SK-N-SH treated with all-trans-retinoic acid at 6 μM for 48 hours (cell line): ENCODE results near the gene ACTR5.
A peak's percentile ranks its signal among the peaks of the same experiment; 100 is the strongest.

Experiments
- ATAC-seq: fragments of 200-7000 bp; cut with Tn5 transposase; 3 replicates; pipeline ENCODE4 v1.9.1; 2020; ENCODE audit warnings: mild to moderate bottlenecking, moderate library complexity
- ARNTL ChIP-seq: fragments of 450-650 bp; formaldehyde crosslinking; IDR thresholded peaks from 2 replicates; pipeline ENCODE4 v1.5.0; 2020; ENCODE audit warnings: low read depth, mild to moderate bottlenecking, moderate library complexity, borderline replicate concordance
- BACH2 ChIP-seq: fragments of 250-450 bp; sonication (Bioruptor Pico); IDR thresholded peaks from 2 replicates; pipeline ENCODE4 v1.9.0; 2021; ENCODE audit warnings: mild to moderate bottlenecking, borderline replicate concordance
- CREB5 ChIP-seq: fragments of 250-450 bp; sonication (Bioruptor Pico); IDR thresholded peaks from 2 replicates; pipeline ENCODE4 v1.5.1; 2020; ENCODE audit warnings: low read depth, mild to moderate bottlenecking, moderate library complexity
- CSDC2 ChIP-seq: fragments of 250-450 bp; sonication (Bioruptor Pico); IDR thresholded peaks from 2 replicates; pipeline ENCODE4 v1.5.0; 2020; ENCODE audit warnings: mild to moderate bottlenecking, moderate library complexity
- ESRRG ChIP-seq: fragments of 250-450 bp; sonication (Bioruptor Pico); IDR thresholded peaks from 2 replicates; pipeline ENCODE4 v1.6.1; 2021; ENCODE audit warnings: mild to moderate bottlenecking
- GLIS3 ChIP-seq: fragments of 250-450 bp; sonication (Bioruptor Pico); IDR thresholded peaks from 2 replicates; pipeline ENCODE4 v1.5.0; 2020; ENCODE audit warnings: mild to moderate bottlenecking, moderate library complexity
- ISL1 ChIP-seq: fragments of 250-450 bp; sonication (Bioruptor Pico); IDR thresholded peaks from 2 replicates; pipeline ENCODE4 v2.1.2; 2022; ENCODE audit warnings: mild to moderate bottlenecking, moderate library complexity
- PPARA ChIP-seq: fragments of 250-450 bp; sonication (Bioruptor Pico); IDR thresholded peaks from 2 replicates; pipeline ENCODE4 v1.5.0; 2020; ENCODE audit warnings: mild to moderate bottlenecking, borderline replicate concordance
- SNAI2 ChIP-seq: fragments of 250-450 bp; sonication (Bioruptor Pico); IDR thresholded peaks from 2 replicates; pipeline ENCODE4 v1.5.0; 2020; ENCODE audit warnings: mild to moderate bottlenecking, moderate library complexity
- TCF4 ChIP-seq: fragments of 250-450 bp; sonication (Bioruptor Pico); IDR thresholded peaks from 2 replicates; pipeline ENCODE4 v1.8.0; 2021; ENCODE audit warnings: mild to moderate bottlenecking, moderate library complexity, borderline replicate concordance
- TOX ChIP-seq: fragments of 250-450 bp; sonication (Bioruptor Pico); IDR thresholded peaks from 2 replicates; pipeline ENCODE4 v1.8.0; 2021; ENCODE audit warnings: mild to moderate bottlenecking, moderate library complexity, borderline replicate concordance
- ZC3H10 ChIP-seq: fragments of 250-450 bp; sonication (Bioruptor Pico); IDR thresholded peaks from 2 replicates; pipeline ENCODE4 v1.5.1; 2021; ENCODE audit warnings: mild to moderate bottlenecking, moderate library complexity
- ZFP3 ChIP-seq: fragments of 250-450 bp; sonication (Bioruptor Pico); IDR thresholded peaks from 2 replicates; pipeline ENCODE4 v1.5.0; 2020; ENCODE audit warnings: mild to moderate bottlenecking, moderate library complexity
- ZFP30 ChIP-seq: fragments of 450-650 bp; formaldehyde crosslinking; IDR thresholded peaks from 2 replicates; pipeline ENCODE4 v1.5.0; 2022; ENCODE audit warnings: mild to moderate bottlenecking, moderate library complexity
- ZNF565 ChIP-seq: fragments of 450-650 bp; formaldehyde crosslinking; conservative IDR thresholded peaks from 2 replicates; pipeline ENCODE4 v1.5.0; 2020; ENCODE audit warnings: low read depth, mild to moderate bottlenecking, moderate library complexity
- ZNF70 ChIP-seq: fragments of 450-650 bp; formaldehyde crosslinking; IDR thresholded peaks from 2 replicates; pipeline ENCODE4 v1.5.0; 2020; ENCODE audit warnings: mild to moderate bottlenecking, moderate library complexity
- ZNF8 ChIP-seq: fragments of 450-650 bp; formaldehyde crosslinking; IDR thresholded peaks from 2 replicates; pipeline ENCODE4 v1.5.0; 2020; ENCODE audit warnings: mild to moderate bottlenecking, moderate library complexity
- TF ChIP-seq, protein P1 (sequence below): fragments of 250-450 bp; sonication (Bioruptor Pico); IDR thresholded peaks from 2 replicates; pipeline ENCODE4 v1.5.0; 2020; ENCODE audit warnings: mild to moderate bottlenecking, moderate library complexity
- TF ChIP-seq, protein P2 (sequence below): fragments of 250-450 bp; sonication (Bioruptor Pico); IDR thresholded peaks from 2 replicates; pipeline ENCODE4 v1.5.1; 2021; ENCODE audit warnings: mild to moderate bottlenecking, moderate library complexity
- TF ChIP-seq, protein P3 (sequence below): fragments of 250-450 bp; sonication (Bioruptor Pico); IDR thresholded peaks from 2 replicates; pipeline ENCODE4 v1.8.0; 2021; ENCODE audit warnings: low read depth, mild to moderate bottlenecking, moderate library complexity, borderline replicate concordance

Gene ACTR5

DNA sequence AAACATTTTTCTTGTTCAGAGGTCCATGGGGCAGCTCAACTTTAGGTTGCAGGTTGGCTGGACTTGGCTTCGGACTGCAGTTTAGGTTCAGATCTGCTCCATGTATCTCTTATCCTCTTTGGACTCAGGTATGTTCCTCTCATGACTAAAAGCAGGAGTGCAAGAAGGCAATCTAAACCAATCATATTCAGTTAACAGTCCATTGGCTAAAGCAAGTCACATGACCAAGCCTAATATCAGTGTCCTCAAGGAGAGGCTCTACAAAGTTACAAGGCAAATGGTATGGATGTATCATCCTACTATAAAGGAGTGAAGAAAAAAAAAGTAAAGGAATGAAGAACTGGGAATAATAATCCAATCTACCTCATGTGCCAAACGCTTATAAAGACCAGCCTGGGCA is 2.5 kb upstream of the ACTR5 start:
- TF ChIP-seq ZFP3 = no peak
- no peak for TF ChIP-seq CSDC2
- TF ChIP-seq ZC3H10 (CRISPR knock-in tag) = no peak
- no peak for TF ChIP-seq TOX (CRISPR knock-in tag)
- TF ChIP-seq ZNF70 (CRISPR knock-in tag) = no peak
- no peak for TF ChIP-seq ARNTL
- no peak for TF ChIP-seq ZNF565
- TF ChIP-seq CREB5 (CRISPR knock-in tag) = no peak
- TF ChIP-seq TCF4 = no peak
- TF ChIP-seq SNAI2 (CRISPR knock-in tag) = no peak
- ATAC-seq = no peak

GRCh38 chr20:38747495-38748096 is 664 bp upstream of the ACTR5 start:
- no peak for ATAC-seq

DNA sequence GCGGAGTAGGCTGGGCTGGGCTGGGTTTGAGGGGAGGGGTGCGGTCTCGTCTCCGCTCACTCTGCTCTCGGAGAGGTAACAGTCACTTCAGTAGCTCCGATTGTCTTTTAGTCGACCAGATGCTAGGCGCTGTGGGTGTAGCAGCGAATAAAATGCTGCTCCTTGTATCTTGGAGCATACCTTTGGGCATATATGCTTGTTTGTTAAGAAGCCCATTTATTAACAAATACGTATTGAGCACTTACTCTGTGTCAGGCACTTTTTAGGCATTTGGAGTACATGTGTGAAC is 545 bp downstream of the ACTR5 start:
- TF ChIP-seq TOX (CRISPR knock-in tag) = no peak
- TF ChIP-seq CREB5 (CRISPR knock-in tag) = no peak
- TF ChIP-seq ZNF8 (CRISPR knock-in tag) = no peak
- TF ChIP-seq ZC3H10 (CRISPR knock-in tag) = no peak
- TF ChIP-seq, protein P1, sequence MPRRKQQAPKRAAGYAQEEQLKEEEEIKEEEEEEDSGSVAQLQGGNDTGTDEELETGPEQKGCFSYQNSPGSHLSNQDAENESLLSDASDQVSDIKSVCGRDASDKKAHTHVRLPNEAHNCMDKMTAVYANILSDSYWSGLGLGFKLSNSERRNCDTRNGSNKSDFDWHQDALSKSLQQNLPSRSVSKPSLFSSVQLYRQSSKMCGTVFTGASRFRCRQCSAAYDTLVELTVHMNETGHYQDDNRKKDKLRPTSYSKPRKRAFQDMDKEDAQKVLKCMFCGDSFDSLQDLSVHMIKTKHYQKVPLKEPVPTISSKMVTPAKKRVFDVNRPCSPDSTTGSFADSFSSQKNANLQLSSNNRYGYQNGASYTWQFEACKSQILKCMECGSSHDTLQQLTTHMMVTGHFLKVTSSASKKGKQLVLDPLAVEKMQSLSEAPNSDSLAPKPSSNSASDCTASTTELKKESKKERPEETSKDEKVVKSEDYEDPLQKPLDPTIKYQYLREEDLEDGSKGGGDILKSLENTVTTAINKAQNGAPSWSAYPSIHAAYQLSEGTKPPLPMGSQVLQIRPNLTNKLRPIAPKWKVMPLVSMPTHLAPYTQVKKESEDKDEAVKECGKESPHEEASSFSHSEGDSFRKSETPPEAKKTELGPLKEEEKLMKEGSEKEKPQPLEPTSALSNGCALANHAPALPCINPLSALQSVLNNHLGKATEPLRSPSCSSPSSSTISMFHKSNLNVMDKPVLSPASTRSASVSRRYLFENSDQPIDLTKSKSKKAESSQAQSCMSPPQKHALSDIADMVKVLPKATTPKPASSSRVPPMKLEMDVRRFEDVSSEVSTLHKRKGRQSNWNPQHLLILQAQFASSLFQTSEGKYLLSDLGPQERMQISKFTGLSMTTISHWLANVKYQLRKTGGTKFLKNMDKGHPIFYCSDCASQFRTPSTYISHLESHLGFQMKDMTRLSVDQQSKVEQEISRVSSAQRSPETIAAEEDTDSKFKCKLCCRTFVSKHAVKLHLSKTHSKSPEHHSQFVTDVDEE = no peak
- no peak for TF ChIP-seq GLIS3
- TF ChIP-seq, all 23 proteins: peak for 0
- peak; percentile 18 for ATAC-seq

More at GRCh38 chr20:38747495-38748096, 664 bp upstream of the ACTR5 start:
- TF ChIP-seq CREB5 (CRISPR knock-in tag) (no peak), SNAI2 (CRISPR knock-in tag) (no peak), GLIS3 (no peak), PPARA (CRISPR knock-in tag) (no peak), ZFP3 (no peak), ZFP30 (CRISPR knock-in tag) (no peak), ESRRG (CRISPR knock-in tag) (no peak), BACH2 (CRISPR knock-in tag) (no peak), ISL1 (CRISPR knock-in tag) (no peak)
- TF ChIP-seq, protein P2, sequence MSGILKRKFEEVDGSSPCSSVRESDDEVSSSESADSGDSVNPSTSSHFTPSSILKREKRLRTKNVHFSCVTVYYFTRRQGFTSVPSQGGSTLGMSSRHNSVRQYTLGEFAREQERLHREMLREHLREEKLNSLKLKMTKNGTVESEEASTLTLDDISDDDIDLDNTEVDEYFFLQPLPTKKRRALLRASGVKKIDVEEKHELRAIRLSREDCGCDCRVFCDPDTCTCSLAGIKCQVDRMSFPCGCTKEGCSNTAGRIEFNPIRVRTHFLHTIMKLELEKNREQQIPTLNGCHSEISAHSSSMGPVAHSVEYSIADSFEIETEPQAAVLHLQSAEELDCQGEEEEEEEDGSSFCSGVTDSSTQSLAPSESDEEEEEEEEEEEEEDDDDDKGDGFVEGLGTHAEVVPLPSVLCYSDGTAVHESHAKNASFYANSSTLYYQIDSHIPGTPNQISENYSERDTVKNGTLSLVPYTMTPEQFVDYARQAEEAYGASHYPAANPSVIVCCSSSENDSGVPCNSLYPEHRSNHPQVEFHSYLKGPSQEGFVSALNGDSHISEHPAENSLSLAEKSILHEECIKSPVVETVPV (CRISPR knock-in tag) = no peak
- TF ChIP-seq, protein P3, sequence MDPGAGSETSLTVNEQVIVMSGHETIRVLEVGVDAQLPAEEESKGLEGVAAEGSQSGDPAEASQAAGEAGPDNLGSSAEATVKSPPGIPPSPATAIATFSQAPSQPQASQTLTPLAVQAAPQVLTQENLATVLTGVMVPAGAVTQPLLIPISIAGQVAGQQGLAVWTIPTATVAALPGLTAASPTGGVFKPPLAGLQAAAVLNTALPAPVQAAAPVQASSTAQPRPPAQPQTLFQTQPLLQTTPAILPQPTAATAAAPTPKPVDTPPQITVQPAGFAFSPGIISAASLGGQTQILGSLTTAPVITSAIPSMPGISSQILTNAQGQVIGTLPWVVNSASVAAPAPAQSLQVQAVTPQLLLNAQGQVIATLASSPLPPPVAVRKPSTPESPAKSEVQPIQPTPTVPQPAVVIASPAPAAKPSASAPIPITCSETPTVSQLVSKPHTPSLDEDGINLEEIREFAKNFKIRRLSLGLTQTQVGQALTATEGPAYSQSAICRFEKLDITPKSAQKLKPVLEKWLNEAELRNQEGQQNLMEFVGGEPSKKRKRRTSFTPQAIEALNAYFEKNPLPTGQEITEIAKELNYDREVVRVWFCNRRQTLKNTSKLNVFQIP (CRISPR knock-in tag) = no peak
- TF ChIP-seq, protein P1 = no peak
